PC-3 (cell line): Measurements from ENCODE around the gene CELA2B.

Experiments used
- CTCF ChIP-seq: fragments of 300-600 bp; sonication (generic); conservative IDR thresholded peaks from 2 replicates; pipeline ENCODE4 v1.5.1; 2017; ENCODE audit warnings: antibody characterized with exemption, low read depth, mild to moderate bottlenecking, low read length
- EZH2 ChIP-seq: fragments of 300-600 bp; sonication (generic); IDR thresholded peaks from one replicate; pipeline ENCODE4 v1.6.1; 2017; ENCODE audit warnings: antibody characterized with exemption, mild to moderate bottlenecking, low read length; ENCODE audit not compliant: unreplicated experiment

GRCh38 chr1:15452866-15453571 is 22.9 kb upstream of the CELA2B start:
- no peak for TF ChIP-seq CTCF
- TF ChIP-seq EZH2 = no peak
